Vagina (tissue), 2 donors: ENCODE data around the gene TES.

ENCODE experiments used
- POLR2A ChIP-seq, 2 donors: fragments of 450-650 bp; IDR thresholded peaks; one replicate each; pipeline ENCODE4 v1.6.1; 2017; ENCODE audit warnings: antibody characterized with exemption in 2 of 2, mild to moderate bottlenecking in 2 of 2, moderate library complexity in 2 of 2
- POLR2AphosphoS5 ChIP-seq, 2 donors: sonication (generic); formaldehyde crosslinking; IDR thresholded peaks; one replicate each; pipeline ENCODE4 v1.9.0; 2017; ENCODE audit warnings: antibody characterized with exemption in 2 of 2, mild to moderate bottlenecking in 2 of 2, low read depth in 1 of 2; ENCODE audit not compliant: insufficient read depth in 1 of 2
- TF ChIP-seq, protein P1 (sequence below), 3 experiments: fragments of 450-650 bp in 2 of 3; fragments of 200-600 bp in 1 of 3; sonication (generic) in 1 of 3; IDR thresholded peaks; one replicate each; pipeline ENCODE4 v1.5.1; 2017 to 2019; ENCODE audit warnings: antibody characterized with exemption in 3 of 3, mild to moderate bottlenecking in 2 of 3, moderate library complexity in 2 of 3

DNA sequence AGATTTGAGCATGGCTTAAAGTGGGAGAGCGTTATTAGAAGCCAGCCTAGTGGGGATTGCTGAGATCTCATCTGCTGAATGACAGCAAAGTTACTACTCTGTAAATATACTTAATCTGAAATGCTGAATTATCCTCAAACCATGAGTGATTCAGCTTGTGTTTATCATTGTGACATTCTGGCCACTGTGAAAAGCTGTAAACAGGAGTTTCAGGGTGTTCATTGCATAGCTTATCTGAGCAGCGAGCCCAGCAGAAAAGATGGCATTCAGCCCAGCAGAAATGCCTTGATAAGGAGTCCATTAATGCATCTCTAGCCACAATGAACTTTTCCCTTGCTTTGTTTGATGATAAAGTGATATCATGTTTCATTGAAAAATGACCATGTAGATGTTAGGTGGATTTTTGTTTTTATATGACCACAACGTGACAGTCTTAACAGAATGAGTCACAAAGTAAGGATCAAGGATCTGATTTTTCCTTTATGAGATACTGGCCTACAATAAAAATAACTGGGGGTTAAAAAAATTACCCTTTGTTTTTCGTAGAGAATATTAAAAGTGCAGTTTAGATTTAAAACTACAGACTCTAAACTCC is 7.8 kb downstream of the TES start:
- TF ChIP-seq POLR2AphosphoS5 (IDR thresholded peaks at IDR 0.05; ENCODE audit: insufficient read depth in 1 of 2, low read depth in 1 of 2) (peak in 1 of 2 donors; percentile 24), POLR2A (IDR thresholded peaks at IDR 0.05) (no peak)
- TF ChIP-seq, protein P1, sequence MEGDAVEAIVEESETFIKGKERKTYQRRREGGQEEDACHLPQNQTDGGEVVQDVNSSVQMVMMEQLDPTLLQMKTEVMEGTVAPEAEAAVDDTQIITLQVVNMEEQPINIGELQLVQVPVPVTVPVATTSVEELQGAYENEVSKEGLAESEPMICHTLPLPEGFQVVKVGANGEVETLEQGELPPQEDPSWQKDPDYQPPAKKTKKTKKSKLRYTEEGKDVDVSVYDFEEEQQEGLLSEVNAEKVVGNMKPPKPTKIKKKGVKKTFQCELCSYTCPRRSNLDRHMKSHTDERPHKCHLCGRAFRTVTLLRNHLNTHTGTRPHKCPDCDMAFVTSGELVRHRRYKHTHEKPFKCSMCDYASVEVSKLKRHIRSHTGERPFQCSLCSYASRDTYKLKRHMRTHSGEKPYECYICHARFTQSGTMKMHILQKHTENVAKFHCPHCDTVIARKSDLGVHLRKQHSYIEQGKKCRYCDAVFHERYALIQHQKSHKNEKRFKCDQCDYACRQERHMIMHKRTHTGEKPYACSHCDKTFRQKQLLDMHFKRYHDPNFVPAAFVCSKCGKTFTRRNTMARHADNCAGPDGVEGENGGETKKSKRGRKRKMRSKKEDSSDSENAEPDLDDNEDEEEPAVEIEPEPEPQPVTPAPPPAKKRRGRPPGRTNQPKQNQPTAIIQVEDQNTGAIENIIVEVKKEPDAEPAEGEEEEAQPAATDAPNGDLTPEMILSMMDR (IDR thresholded peaks at IDR 0.05) = no peak
